GM18502 (cell line): ENCODE results near the gene PARD3.
A peak's percentile ranks its signal among the peaks of the same experiment; 100 is the strongest.
"Not testable (repeated sequence)": the region's sequence is repeated elsewhere in the genome, so short reads cannot be mapped to it uniquely, and the experiment has no call there.

Experiments used
- ATAC-seq: cut with Tn5 transposase; IDR thresholded peaks from one replicate; pipeline ENCODE4 v1.9.1; 2021; ENCODE audit warnings: mild to moderate bottlenecking; ENCODE audit not compliant: unreplicated experiment, poor library complexity

PARD3 gene

DNA sequence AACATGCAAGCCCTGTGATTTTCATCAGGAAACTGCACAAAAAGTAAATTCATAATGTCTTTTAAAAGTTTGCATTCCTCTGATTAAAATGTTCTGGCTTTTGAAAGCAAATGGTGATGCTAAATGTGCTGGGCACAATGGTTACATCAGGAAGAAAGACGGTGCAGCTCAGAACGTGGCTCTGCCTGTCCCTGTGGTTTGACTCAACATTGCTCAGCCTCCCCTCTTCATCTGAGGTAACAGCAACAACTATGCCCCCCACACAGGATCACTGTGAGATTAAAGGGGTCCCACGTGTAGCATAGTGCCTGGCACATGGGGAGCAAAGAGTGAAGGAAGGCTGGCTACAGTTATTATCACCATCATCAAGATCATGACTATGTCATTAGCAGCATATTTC lies 44.0 kb downstream of the PARD3 start:
- ATAC-seq: no peak

DNA sequence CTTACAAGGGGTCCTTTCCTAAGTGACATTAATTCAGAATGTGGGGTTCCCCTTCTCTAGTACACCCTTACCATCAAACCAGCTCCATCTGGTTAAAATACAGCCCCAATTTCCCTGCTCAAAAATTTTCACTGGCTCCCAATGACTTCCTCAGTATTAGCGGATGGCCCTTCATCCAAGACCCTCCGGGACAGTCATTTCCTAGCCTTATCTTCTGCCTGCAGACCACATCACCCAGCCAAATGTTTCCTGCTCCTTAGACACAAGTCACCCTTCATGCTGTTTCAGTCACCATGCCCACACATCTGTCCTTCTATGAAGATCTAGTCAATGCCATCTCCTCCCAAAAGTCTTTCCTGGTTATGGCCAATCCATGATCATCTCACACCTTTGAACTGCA lies 45.2 kb downstream of the PARD3 start:
- ATAC-seq: no peak

DNA sequence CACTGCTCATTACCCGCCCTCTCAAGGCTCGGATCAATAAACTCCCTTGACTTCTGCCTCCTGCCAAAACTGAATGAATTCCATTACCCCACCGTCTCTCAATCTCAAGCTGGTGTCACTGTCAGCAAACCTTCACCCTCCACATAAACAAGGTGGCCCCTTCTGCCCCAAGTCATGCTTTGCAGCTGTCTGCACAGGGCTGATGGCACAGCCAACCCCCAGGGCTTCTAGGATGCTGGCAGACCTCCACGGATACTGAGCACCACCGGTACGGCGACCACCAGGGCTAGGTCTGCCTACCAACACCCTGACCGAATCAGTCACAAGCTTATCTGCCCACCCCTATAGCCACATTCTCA lies 46.1 kb downstream of the PARD3 start:
- no peak for ATAC-seq

DNA sequence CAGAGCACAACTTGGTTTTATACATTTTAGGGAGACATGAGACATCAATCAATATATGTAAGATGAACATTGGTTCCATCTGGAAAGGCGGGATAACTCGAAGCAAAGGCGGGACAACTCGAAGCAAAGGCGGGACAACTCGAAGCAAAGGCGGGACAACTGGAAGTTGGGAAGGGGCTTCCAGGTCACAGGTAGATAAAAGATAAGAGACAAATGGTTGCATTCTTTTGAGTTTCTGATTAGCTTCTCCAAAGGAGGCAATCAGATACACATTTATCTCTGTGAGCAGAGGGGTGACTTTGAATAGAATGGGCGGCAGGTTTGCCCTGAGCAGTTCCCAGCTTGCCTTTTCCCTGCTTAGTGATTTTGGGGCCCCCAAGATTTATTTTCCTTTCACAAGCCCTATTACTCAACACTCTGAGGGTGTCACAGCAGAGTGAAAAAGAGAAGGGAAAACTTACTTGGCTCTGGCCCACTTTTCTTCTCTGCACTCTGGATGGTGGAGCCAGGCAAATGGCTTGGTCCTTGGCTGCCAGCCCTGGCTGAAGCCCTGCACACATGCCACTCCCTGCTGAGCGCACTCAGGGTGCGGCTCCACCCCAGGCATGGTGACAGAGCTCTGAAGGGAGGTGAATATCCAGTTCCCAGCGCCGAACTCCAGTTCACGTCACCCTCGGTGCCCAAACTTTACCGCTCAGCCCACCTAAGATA lies 46.7 kb downstream of the PARD3 start:
- no peak for ATAC-seq

DNA sequence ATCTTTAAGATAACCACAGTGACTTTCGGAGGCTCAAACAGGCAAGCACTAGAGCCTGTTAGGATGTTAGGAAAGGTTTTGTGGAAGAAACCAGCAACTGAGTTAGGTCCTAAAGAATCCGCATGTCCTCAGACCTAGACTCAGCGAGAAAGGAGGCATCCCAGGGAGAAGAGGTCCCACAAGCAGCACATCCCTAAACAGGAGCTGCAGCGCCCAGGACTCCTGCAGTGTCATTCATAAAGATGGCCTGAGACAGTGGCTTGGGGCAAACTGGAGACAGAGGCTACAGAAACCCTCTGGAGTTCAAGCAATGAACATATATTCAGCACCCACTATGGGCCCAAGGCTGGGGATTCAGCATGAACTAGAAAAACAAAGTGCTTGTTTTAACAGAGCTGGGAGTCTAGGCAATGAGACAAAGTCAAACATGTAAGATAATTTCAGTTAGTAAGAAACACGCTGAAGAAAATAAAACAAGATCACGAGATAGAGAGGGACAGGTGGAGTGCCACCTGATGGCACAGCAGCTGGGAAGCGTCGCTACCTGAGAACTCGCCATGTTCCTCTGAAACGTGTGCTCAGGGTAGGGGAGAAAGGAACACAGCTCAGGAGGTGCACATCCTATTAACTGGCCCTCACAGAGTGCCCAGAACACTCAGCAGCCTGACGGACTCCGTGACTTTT lies 48.1 kb downstream of the PARD3 start:
- no peak for ATAC-seq

DNA sequence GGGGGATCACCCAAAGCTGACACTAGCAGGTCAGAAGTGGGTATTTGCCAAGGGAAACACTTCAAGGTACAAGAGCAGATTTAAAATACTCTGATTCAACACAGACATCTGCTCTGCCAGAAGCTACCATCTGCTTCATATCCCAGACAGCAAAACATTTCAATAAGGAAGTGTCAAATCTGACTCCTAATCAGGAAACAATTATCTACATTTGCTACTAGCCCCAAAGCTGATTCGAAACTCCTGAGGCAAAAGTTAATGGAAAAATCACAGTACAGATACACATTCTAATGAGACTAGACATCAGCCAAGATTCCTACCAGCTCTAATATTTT lies 48.9 kb downstream of the PARD3 start:
- ATAC-seq: no peak

DNA sequence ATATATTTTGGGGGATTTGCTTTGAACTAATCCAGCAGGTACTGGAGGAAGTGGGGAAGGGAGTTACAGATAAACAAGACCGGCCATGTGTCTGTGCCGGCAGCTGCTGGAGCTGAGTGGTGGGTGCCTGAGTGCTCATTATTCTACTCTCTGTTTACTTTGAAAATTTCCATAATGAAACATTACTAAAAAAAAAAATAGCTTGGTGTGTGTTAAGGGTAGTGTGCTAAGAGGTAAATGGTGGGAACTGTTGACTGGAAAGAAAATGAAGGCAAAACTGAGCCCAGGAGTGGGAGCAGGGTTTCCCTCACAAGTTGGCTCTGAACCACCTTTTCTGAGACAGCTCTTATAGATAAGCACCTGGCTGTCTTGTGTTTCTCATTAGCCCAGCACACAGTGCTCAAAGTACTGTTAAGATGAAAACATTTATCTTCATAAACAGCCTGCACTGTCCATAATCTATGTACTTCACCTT lies 50.6 kb downstream of the PARD3 start:
- ATAC-seq: no peak

DNA sequence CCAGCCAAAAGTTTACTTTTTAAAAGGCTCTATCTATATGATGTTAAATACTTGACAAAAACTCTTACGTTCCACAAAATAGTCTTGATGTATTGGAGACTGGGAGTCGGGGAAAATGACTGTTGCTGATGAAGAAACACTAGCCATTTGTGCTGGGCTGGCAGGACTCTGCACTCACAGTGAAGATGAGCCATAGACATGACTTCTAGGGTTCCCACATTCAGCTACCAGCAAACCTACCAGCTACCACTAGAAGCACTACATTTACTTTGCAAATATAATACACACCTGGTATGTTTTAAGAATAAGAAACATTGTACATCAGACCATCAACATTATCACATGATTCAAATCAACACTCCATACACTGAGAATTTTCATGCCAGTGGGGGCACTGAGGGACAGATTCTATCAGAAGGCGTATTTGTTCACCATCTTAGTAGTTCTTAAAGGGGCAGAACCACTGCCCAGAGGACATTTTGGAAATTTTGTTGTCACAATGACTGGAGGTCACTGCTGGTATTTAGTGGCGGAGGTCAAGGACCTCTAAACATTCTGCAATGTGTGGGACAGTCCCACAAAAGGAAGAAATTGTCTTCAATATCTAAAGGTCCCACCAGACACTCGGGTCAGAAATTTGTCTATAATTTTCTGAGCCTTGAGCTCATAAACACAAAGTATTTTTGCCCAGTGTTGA lies 52.3 kb downstream of the PARD3 start:
- no peak for ATAC-seq

DNA sequence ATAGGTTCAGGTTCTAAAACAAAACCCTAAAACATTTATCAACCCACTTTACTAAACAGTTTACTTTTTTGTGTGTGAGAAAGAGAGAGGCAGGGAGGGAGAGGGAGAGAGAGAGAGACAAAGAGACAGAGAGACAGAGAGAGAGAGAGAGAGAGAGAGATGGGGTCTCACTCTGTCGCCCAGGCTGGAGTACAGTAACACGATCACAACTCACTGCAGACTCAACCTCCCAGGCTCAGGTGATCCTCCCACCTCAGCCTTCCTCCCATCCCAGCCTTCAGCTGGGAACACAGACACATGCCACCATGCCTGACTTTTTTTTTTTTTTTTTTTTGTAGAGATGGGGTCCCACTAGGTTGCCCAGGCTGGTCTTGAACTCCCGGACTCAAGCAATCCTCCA lies 52.9 kb downstream of the PARD3 start:
- no peak for ATAC-seq

DNA sequence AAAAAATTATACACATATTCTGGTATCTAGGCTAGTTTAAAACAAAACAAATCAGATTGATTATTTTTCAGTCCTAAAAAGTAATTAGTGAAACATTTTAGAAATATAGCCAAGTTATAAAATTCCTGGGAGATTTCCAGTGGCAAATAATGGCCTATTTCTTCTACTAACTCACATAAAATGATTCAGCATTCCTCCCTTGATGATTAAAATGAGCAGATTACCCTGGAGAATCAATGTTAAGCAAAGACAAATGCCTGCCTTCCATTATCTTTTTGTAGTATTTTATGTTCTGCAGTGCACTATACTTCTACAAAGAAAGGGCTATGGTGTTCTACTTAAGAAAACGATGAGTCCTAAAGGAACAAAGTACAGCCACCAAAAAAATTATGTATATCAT lies 53.6 kb downstream of the PARD3 start:
- ATAC-seq: no peak

DNA sequence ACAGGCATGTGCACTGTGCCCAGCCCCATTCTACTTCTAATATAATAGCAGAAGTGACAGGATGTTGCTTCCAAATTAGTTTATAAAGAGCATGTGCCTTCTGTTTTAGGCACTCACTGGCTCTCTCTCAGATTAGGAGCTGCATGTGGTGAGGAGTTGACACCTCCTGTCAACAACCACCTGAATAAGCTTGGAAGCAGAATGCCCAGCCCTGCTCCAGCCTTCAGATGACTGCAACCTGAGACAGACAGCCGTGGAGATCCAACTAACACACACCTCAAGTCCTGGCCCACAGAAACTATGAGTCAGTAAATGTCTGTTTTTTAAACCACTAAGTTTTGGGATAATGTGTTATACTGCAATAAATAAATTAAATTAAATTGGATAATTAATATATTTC lies 54.5 kb downstream of the PARD3 start:
- no peak for ATAC-seq

DNA sequence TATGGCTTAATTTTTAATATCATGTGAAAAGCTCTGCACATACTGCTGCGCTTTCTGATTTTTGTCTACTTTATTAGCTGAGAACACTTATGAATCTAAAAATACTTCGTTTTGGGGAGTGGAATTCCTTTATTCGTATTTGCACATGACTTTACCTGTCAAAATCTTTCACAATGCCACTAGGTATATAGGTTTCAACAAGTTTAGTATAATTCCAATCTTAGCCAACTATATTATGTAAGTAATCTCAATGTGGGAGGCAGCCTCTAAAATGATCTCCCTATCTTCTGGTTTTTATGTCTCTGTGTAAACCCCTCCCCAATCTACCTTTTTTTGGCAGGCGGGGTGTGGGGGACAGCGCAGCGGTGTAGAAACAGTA lies 55.3 kb downstream of the PARD3 start:
- ATAC-seq: no peak

DNA sequence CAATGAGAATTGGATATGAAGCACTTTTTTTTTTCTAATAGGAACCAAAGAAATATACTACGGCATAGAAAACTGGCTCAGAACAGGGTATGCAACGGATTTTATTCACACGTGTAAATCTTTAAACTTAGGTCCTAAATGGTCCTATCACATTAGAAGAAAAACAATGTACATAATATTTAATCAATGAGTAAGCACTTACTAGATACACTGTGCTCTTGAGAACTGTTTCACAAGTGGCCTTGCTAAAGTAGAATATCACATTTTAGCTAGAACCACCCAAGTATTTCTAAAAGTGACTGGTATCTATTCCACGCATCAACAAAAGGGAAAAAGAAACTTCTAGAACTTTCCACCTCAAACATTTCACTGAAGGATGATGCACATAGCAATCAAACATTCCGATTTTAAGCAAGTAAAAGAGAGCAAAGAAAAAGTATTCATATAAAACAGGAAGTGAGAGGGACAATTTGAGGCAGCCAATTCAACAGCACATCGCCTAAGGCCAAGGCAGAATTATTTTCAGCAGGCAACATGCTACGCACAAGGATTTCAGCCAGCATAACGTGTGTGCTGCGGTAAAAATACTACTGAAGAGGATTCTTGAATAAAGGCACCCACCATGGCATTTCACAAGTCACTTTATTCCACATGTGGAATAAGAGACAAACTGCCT lies 55.8 kb downstream of the PARD3 start:
- ATAC-seq: no peak

DNA sequence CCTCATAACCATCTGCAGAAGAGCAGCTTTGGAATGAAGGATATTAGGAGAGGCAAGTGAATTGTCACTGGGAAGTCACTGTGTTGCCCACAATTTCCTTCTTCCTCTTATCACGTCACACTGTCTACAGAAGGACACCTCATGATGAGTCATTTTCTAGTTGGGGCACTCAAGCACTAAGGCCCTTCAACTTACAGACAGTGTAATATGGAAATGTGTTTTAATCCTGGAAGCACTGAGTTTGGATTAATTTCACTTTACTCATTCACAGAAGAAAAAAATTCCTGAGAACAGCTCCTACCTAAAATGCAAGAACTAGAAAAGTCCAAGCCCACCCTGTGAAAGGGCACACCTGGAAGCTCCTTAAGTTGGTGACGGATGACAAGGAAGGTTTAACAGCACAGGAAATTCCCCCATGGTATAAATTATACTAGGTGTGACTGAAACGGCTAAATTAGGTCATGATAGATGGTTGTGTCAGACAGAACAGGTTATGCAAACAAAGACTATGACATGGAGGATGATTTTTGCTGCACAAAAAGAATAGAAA lies 56.6 kb downstream of the PARD3 start:
- ATAC-seq: peak; percentile 73

DNA sequence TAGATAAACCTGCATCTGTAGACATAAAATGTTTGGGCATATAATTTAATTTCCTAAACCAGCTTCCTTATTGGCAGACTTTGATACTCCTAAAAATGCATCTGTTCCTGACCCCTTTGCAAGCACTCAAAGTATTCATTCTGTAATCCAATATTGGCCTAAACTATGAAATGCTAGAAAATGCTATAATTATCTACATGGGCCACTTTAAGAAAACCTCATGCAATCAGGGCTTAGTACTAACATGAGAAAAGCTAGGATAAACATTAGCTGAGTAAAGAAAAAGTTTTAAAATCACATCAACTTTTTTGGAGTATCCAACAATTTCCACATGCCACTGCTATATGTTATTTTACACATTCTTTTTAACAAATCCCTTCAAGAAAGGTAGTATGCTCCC lies 57.2 kb downstream of the PARD3 start:
- no peak for ATAC-seq

DNA sequence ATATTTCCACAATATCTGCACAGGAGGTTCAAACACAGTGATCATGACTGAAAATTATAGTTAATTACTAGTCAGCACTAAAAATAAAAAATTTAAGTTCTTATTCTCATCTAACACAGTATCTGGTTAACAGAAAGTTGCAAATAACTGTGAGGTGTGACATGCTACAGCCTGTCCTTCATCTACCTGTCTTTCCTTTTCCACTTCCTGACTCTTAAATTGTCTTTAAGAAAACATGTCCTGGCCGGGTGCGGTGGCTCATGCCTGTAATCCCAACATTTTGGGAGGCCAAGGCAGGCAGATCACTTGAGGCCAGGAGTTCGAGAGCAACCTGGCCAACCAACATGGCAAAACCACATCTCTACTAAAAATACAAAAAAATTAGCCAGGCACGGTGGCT lies 57.9 kb downstream of the PARD3 start:
- not testable (repeated sequence) for ATAC-seq

DNA sequence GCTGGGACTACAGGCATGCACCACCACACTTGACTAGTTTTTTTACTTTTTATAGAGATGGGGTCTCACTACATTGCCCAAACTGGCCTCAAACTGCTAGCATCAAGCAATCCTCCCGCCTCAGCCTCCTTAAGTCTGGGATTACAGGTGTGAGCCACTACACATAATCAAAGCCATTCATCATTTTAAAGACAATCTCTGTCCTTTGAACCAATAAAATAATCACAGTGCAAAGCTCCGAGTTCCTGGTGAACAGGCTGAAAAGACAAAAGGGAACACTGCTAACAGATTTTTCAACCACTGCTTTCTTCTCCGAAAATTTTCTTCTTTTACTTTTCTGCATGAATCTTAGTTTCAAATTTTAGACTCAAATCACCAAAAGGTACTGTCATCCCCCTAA lies 58.5 kb downstream of the PARD3 start:
- ATAC-seq: no peak

DNA sequence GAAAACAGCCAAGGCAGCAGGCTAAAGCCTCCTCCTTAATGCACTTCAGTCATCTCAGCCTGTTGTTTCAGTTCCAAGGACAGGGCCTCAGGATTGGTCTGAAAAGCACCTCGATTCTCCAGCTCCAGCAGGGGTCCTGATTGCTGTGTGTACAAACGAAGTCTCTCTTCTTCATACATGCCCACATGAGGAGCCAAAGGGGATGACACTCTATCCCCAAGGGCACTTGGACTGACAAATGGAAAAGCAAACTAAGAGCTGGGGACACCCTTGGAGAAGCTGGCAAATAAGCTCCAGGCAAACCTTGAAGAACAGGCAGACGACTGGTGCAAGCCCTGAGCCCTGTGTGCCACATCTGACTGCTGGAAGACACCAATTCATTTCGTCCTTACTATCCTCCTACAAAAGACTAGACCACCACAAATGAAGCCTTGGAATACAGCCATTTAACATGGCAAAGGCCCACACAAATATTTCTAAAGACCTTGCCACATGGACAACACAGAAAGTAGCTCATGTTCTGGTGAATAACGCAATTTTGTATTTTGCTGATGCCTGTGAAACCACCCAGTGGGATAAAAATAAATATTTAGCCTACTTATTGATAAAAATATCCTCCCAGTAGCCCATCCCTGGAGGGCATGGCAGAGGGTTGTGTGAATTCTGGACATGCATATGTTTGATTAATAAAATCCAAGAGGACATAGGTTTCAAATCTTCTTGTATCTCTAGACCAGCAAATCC lies 61.9 kb downstream of the PARD3 start:
- ATAC-seq: no peak

DNA sequence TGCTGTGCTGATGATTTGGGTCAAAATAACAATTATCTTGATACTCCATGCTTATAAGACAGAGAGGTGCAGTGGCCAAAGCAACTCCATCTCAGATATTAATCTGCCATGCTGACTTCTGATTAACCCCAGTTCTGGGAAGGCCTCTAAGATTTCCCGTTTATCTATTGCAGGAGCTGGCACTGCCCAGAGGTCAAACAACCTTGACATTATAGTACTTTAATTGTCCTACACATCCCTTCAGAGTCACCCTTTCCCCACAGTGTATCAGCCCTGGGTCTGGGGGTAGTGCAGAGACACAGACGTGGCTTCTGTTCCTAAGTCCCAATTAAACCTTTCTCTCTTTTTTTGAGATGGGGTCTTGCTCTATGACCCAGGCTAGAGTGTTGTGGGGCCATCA lies 63.8 kb downstream of the PARD3 start:
- ATAC-seq: no peak

DNA sequence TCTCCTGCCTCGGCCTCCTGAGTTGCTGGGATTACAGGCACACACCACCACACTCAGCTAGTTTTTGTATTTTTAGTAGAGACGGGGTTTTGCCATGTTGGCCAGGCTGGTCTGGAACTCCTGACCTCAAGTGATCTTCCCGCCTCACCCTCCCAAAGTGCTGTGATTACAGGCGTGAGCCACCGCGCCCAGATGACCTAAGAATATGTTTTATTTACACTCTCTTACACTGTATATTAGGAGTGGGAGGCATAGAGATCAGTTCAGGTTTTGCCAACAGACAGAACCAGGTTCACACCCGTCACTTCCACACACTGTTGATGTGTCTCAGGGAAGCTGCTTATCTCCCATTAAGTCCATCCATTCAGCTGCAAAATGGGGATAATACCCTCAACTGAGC lies 64.3 kb downstream of the PARD3 start:
- ATAC-seq: not testable (repeated sequence)
